ENCODE measurements around the gene PARD3. TPM values are rescaled to one million over a fixed set of nuclear protein-coding genes. Genes with fewer than 3 reads are reported as not detected.

Gene PARD3
- polyA plus RNA-seq, 2 of the 4 experiments (the other 2 are of a cell fraction) = 110 to 200 TPM

DNA sequence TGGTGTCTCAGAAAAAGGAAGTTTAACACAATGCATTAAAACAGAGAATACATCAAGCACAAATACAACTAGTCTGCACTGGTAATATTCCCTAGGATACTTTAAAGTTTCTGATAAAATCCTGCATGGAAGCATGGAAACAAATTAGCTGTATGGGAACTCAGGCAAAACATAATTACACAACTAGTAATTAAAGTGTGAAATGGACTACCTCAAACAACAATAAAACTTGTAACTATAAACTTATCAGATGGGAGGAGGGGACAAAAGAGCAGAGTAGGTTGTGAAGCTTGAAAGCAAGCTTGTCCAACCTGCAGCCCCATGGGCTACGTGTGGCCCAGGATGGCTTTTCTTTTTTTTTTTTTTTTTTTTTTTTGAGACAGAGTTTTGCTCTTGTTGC, 98.9 kb downstream of the PARD3 start:
- ChIA-PET CTCF (interaction anchor here (0.7 to 1.3 kb wide), 3 partner anchors 24 to 278 kb away, joined by 3 to 4 read pairs (median 3); no protein-coding TSS in a partner anchor), POLR2A (no interaction called here)
- H3K27ac ChIP-seq = no peak overlapping the region
- WGBS (ENCODE audit: missing lambda C conversion rate) = 92% methylated on average over 1 of the region's 1 CpG
- no peak overlapping the region for H3K4me2 ChIP-seq
- TF ChIP-seq RCOR1 (IDR thresholded peaks at IDR 0.05; ENCODE audit: low read depth, low read length) = no peak
- no peak for TF ChIP-seq MAZ (IDR thresholded peaks at IDR 0.05; ENCODE audit: borderline replicate concordance, low read depth, low read length)
- TF ChIP-seq, protein P1, sequence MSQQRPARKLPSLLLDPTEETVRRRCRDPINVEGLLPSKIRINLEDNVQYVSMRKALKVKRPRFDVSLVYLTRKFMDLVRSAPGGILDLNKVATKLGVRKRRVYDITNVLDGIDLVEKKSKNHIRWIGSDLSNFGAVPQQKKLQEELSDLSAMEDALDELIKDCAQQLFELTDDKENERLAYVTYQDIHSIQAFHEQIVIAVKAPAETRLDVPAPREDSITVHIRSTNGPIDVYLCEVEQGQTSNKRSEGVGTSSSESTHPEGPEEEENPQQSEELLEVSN (IDR thresholded peaks at IDR 0.05; ENCODE audit: borderline replicate concordance, low read depth) = no peak
- no peak for TF ChIP-seq GATA3 (IDR thresholded peaks at IDR 0.05; ENCODE audit: borderline replicate concordance)
- no peak for TF ChIP-seq ESRRA (IDR thresholded peaks at IDR 0.05; ENCODE audit: borderline replicate concordance, low read length)
- TF ChIP-seq FOSL2 (IDR thresholded peaks at IDR 0.05) = no peak
- TF ChIP-seq FOSL2 (CRISPR knock-in tag; IDR thresholded peaks at IDR 0.05) = no peak
- no peak for TF ChIP-seq CHD2 (IDR thresholded peaks at IDR 0.05; ENCODE audit: low read length, partially characterized antibody)
- TF ChIP-seq, protein P2, sequence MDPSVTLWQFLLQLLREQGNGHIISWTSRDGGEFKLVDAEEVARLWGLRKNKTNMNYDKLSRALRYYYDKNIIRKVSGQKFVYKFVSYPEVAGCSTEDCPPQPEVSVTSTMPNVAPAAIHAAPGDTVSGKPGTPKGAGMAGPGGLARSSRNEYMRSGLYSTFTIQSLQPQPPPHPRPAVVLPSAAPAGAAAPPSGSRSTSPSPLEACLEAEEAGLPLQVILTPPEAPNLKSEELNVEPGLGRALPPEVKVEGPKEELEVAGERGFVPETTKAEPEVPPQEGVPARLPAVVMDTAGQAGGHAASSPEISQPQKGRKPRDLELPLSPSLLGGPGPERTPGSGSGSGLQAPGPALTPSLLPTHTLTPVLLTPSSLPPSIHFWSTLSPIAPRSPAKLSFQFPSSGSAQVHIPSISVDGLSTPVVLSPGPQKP (IDR thresholded peaks at IDR 0.05; ENCODE audit: low read depth, low read length) = no peak
- TF ChIP-seq, protein P3, sequence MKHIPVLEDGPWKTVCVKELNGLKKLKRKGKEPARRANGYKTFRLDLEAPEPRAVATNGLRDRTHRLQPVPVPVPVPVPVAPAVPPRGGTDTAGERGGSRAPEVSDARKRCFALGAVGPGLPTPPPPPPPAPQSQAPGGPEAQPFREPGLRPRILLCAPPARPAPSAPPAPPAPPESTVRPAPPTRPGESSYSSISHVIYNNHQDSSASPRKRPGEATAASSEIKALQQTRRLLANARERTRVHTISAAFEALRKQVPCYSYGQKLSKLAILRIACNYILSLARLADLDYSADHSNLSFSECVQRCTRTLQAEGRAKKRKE (CRISPR knock-in tag; IDR thresholded peaks at IDR 0.05; ENCODE audit: low read depth) = no peak
- TF ChIP-seq, protein P4, sequence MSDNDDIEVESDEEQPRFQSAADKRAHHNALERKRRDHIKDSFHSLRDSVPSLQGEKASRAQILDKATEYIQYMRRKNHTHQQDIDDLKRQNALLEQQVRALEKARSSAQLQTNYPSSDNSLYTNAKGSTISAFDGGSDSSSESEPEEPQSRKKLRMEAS (IDR thresholded peaks at IDR 0.05) = no peak
- no peak for TF ChIP-seq SREBF2 (IDR thresholded peaks at IDR 0.05)
- no peak for ATAC-seq
- H3K4me3 ChIP-seq = no peak overlapping the region
- no peaks in the 10 kb centered on the region for H3K9me3 ChIP-seq
- peaks cover 78% of the 10 kb centered on the region for H3K4me1 ChIP-seq
- no peak for DNase-seq (ENCODE audit: low read depth in 1 of 2, low spot score in 1 of 2)
- FAIRE-seq = no peak

DNA sequence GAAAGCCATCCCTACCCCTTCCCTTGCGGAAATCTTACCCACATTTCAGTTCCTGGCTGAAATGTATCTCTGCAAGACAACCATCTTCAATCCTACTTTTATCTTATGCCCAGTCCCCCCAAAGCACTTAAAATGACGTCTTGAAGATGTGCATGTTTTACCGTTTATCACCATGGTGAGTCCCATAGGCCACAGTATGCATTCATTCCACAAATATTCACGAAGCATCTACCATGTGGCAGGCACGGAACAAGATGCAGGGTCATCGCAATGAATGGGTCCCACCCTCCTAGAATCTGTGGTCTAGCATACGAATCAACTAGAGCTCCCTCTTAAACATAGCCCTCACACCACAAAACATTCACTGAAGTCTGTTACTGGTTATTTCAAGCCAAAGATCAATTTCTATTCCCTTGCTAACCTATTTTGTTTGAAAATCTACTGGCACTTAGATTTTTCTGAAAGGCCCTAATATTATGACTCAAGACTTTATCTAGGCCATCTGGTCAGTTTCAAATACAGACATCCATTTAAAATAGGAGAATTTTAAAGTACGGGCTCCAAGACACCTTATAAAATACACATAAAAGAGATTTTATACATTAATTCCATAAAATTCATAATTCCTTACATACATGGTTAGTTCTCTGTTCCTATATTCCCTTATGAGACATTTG, 99.4 kb downstream of the PARD3 start:
- TF ChIP-seq, protein P3 (CRISPR knock-in tag; IDR thresholded peaks at IDR 0.05; ENCODE audit: low read depth) = no peak
- FAIRE-seq = no peak
- H3K4me2 ChIP-seq = no peak overlapping the region
- no peaks in the 10 kb centered on the region for H3K9me3 ChIP-seq
- peaks cover 78% of the 10 kb centered on the region for H3K4me1 ChIP-seq
- ChIA-PET CTCF (interaction anchor here (1.3 kb wide), 1 partner anchor 25 kb away, joined by 3 read pairs; no protein-coding TSS in a partner anchor), POLR2A (no interaction called here)
- ATAC-seq = no peak
- 88% methylated on average over 8 of the region's 8 CpGs for WGBS (ENCODE audit: missing lambda C conversion rate)
- no peak for DNase-seq (ENCODE audit: low read depth in 1 of 2, low spot score in 1 of 2)
- no peak overlapping the region for H3K4me3 ChIP-seq
- H3K27ac ChIP-seq = peak overlapping the region in 1 of 2 experiments; percentile 86; a peak in 3 of 6 replicates

DNA sequence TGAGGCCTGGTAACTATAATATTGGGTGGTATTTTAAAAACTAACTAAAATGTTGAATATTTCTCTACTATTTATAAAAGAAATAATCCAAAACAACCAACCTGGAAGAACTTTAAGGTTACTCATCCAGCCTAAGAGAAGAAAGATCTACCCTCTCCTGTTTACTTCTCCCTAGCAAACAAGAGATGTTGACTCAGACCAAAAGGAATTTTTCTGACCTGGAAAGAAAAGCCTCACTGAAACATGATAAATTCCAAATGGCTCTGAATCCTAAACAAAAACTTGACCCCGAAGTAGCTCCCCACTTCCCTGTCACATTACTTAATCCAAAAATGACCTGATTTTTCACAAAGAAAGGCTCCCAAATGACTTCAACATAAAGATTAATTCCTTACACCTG, 101.2 kb downstream of the PARD3 start:
- peak overlapping the region; percentile 79 to 86 for H3K27ac ChIP-seq
- peak overlapping the region; percentile 74 for H3K4me2 ChIP-seq
- no peak for TF ChIP-seq RAD21 (conservative IDR thresholded peaks at IDR 0.05 in 1 of 2, IDR thresholded peaks at IDR 0.05 in 1 of 2)
- TF ChIP-seq, protein P5, sequence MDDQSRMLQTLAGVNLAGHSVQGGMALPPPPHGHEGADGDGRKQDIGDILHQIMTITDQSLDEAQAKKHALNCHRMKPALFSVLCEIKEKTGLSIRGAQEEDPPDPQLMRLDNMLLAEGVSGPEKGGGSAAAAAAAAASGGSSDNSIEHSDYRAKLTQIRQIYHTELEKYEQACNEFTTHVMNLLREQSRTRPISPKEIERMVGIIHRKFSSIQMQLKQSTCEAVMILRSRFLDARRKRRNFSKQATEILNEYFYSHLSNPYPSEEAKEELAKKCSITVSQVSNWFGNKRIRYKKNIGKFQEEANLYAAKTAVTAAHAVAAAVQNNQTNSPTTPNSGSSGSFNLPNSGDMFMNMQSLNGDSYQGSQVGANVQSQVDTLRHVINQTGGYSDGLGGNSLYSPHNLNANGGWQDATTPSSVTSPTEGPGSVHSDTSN (IDR thresholded peaks at IDR 0.05) = no peak
- TF ChIP-seq JUNB (IDR thresholded peaks at IDR 0.05) = peak; percentile 63
- TF ChIP-seq ZNF302 (CRISPR knock-in tag; IDR thresholded peaks at IDR 0.05) = no peak
- 0 out of 2 replicates have a peak, but pooled peaks have one; percentile 48 for TF ChIP-seq FOSL2 (IDR thresholded peaks at IDR 0.05)
- peak; percentile 65 for TF ChIP-seq FOSL2 (CRISPR knock-in tag; IDR thresholded peaks at IDR 0.05)
- TF ChIP-seq MAZ (IDR thresholded peaks at IDR 0.05; ENCODE audit: borderline replicate concordance, low read depth, low read length) = no peak
- TF ChIP-seq CHD2 (IDR thresholded peaks at IDR 0.05; ENCODE audit: low read length, partially characterized antibody) = no peak
- TF ChIP-seq EP300 (IDR thresholded peaks at IDR 0.05) = no peak
- TF ChIP-seq GATA3 (IDR thresholded peaks at IDR 0.05; ENCODE audit: borderline replicate concordance) = peak; percentile 67; the same call in 1 of the 2 replicates

More for the DNA sequence above, 101.2 kb downstream of the PARD3 start:
- WGBS (ENCODE audit: missing lambda C conversion rate) = 0% methylated on average over 1 of the region's 1 CpG
- peak; percentile 75 to 78 for ATAC-seq
- peak; percentile 40 to 60 for DNase-seq (ENCODE audit: low read depth in 1 of 2, low spot score in 1 of 2)
- no peak for FAIRE-seq
- H3K9me3 ChIP-seq = no peaks in the 10 kb centered on the region
- ChIA-PET CTCF (interaction anchor here (0.8 to 2.8 kb wide), 9 partner anchors 10 to 313 kb away, joined by 3 to 15 read pairs (median 4); no protein-coding TSS in a partner anchor), POLR2A (no interaction called here)
- no peak overlapping the region for H3K4me3 ChIP-seq
- peaks cover 82% of the 10 kb centered on the region for H3K4me1 ChIP-seq

All from A549 (cell line).